ENCODE data around the gene AHCYL2.

DNA sequence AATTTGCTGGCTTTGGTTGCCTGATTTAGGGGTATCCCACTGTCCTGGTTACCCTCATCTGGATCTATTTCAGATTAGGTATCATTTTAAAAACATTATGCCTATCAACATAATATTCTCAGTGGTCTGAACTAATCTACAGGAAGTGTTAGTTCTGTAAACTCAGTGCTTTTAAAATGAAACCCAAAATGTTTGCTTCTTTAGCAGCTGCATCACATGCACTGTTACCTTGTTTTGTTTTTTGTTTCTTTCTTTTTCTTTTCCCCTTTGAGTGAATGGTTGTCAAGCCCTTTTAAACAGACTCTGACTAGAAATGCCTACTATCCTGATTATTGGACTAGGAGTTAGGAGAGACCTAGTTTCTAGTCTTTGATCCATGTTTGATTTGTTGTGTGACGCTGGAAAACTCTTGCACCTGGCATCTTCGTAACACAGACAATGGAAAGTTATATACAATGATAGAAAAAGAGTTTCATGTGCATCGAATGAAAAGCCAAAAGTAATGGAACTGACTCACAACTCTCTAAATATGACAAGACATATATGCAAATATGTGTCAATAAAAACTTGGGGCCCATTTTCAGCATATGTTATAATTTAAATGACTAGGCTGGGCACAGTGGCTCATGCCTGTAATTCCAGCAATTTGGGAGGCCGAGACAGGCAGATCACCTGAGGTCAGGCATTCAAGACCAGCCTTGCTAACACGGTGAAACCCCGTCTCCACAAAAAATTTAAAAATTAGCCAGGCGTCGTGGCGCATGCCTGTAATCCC lies 157.1 kb downstream of the AHCYL2 start:
- TF ChIP-seq, protein P1, sequence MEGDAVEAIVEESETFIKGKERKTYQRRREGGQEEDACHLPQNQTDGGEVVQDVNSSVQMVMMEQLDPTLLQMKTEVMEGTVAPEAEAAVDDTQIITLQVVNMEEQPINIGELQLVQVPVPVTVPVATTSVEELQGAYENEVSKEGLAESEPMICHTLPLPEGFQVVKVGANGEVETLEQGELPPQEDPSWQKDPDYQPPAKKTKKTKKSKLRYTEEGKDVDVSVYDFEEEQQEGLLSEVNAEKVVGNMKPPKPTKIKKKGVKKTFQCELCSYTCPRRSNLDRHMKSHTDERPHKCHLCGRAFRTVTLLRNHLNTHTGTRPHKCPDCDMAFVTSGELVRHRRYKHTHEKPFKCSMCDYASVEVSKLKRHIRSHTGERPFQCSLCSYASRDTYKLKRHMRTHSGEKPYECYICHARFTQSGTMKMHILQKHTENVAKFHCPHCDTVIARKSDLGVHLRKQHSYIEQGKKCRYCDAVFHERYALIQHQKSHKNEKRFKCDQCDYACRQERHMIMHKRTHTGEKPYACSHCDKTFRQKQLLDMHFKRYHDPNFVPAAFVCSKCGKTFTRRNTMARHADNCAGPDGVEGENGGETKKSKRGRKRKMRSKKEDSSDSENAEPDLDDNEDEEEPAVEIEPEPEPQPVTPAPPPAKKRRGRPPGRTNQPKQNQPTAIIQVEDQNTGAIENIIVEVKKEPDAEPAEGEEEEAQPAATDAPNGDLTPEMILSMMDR (IDR thresholded peaks at IDR 0.05) = no peak
- TF ChIP-seq POLR2A (IDR thresholded peaks at IDR 0.05) = no peak

Measured in adrenal gland (tissue), 5 donors.